Ishikawa (cell line): Measurements from ENCODE around the gene CIBAR2.

Experiments
- CEBPB ChIP-seq: IDR thresholded peaks from 2 replicates; pipeline ENCODE4 v1.6.1; 2012
- CREB1 ChIP-seq: IDR thresholded peaks from 2 replicates; pipeline ENCODE4 v1.6.1; 2012; ENCODE audit warnings: low read depth
- EGR1 ChIP-seq: IDR thresholded peaks from 2 replicates; pipeline ENCODE4 v1.6.1; 2012
- EP300 ChIP-seq: IDR thresholded peaks from 2 replicates; pipeline ENCODE4 v1.6.1; 2012; ENCODE audit warnings: borderline replicate concordance
- FOXM1 ChIP-seq: IDR thresholded peaks from 2 replicates; pipeline ENCODE4 v1.6.1; 2012; ENCODE audit warnings: low read depth, borderline replicate concordance
- NFIC ChIP-seq: IDR thresholded peaks from 2 replicates; pipeline ENCODE4 v1.6.1; 2012
- RAD21 ChIP-seq: IDR thresholded peaks from 2 replicates; pipeline ENCODE4 v1.6.1; 2012; ENCODE audit warnings: low read depth
- TAF1 ChIP-seq: IDR thresholded peaks from 2 replicates; pipeline ENCODE4 v1.6.1; 2012; ENCODE audit warnings: low read depth, mild to moderate bottlenecking
- TCF12 ChIP-seq: IDR thresholded peaks from 2 replicates; pipeline ENCODE4 v1.6.1; 2012; ENCODE audit warnings: low read depth
- TEAD4 ChIP-seq: IDR thresholded peaks from 2 replicates; pipeline ENCODE4 v1.6.1; 2012
- USF1 ChIP-seq: IDR thresholded peaks from 2 replicates; pipeline ENCODE4 v1.6.1; 2012
- YY1 ChIP-seq: IDR thresholded peaks from 2 replicates; pipeline ENCODE4 v1.6.1; 2012; ENCODE audit warnings: low read depth
- ZBTB7A ChIP-seq: IDR thresholded peaks from 2 replicates; pipeline ENCODE4 v1.6.1; 2012; ENCODE audit warnings: low read depth
- TF ChIP-seq, protein P1 (sequence below): IDR thresholded peaks from 2 replicates; pipeline ENCODE4 v1.6.1; 2012
- TF ChIP-seq, protein P2 (sequence below): IDR thresholded peaks from 2 replicates; pipeline ENCODE4 v1.6.1; 2012; ENCODE audit warnings: low read depth, mild to moderate bottlenecking

CIBAR2 gene

DNA sequence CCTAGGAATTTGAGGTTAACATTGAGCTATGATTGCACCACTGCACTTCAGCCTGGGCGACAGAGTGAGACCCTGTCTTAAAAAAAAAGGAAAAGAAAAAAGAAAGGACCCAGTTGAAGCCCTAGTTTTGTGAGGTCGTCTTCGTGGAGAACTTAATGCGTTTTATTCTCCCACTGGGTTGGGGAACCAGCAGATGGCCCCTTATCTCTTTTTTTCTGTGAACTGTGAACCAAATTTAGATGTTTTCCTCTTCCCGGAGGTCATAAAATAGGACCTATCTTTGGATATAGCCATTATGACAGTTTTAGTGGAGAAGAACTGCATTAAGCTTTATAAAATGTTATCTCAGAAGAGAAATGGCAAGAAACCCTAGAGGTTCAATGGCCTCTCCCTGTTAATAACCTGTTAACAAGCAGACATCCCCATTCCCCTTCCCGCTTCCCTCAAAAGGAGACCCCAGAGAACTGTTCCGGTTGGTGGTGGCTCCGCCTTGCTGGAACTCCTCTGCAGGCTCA lies 61.1 kb downstream of the CIBAR2 start:
- TF ChIP-seq TAF1, result no peak
- TF ChIP-seq, protein P1, sequence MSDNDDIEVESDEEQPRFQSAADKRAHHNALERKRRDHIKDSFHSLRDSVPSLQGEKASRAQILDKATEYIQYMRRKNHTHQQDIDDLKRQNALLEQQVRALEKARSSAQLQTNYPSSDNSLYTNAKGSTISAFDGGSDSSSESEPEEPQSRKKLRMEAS, result no peak
- TF ChIP-seq TEAD4, result no peak
- TF ChIP-seq CEBPB, result no peak
- TF ChIP-seq ZBTB7A, result no peak
- TF ChIP-seq NFIC, result no peak
- no peak for TF ChIP-seq EGR1
- no peak for TF ChIP-seq USF1
- TF ChIP-seq CREB1, result no peak
- TF ChIP-seq, protein P2, sequence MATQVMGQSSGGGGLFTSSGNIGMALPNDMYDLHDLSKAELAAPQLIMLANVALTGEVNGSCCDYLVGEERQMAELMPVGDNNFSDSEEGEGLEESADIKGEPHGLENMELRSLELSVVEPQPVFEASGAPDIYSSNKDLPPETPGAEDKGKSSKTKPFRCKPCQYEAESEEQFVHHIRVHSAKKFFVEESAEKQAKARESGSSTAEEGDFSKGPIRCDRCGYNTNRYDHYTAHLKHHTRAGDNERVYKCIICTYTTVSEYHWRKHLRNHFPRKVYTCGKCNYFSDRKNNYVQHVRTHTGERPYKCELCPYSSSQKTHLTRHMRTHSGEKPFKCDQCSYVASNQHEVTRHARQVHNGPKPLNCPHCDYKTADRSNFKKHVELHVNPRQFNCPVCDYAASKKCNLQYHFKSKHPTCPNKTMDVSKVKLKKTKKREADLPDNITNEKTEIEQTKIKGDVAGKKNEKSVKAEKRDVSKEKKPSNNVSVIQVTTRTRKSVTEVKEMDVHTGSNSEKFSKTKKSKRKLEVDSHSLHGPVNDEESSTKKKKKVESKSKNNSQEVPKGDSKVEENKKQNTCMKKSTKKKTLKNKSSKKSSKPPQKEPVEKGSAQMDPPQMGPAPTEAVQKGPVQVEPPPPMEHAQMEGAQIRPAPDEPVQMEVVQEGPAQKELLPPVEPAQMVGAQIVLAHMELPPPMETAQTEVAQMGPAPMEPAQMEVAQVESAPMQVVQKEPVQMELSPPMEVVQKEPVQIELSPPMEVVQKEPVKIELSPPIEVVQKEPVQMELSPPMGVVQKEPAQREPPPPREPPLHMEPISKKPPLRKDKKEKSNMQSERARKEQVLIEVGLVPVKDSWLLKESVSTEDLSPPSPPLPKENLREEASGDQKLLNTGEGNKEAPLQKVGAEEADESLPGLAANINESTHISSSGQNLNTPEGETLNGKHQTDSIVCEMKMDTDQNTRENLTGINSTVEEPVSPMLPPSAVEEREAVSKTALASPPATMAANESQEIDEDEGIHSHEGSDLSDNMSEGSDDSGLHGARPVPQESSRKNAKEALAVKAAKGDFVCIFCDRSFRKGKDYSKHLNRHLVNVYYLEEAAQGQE, result no peak
- TF ChIP-seq FOXM1, result no peak
- TF ChIP-seq RAD21, result no peak
- TF ChIP-seq TCF12, result no peak
- no peak for TF ChIP-seq EP300
- no peak for TF ChIP-seq YY1

GRCh38 chr16:85049706-85050305 lies 62.5 kb downstream of the CIBAR2 start:
- TF ChIP-seq TAF1, result no peak
- TF ChIP-seq, protein P2, result no peak
- no peak for TF ChIP-seq EGR1
- TF ChIP-seq FOXM1, result no peak
- TF ChIP-seq TCF12, result no peak
- no peak for TF ChIP-seq CREB1

DNA sequence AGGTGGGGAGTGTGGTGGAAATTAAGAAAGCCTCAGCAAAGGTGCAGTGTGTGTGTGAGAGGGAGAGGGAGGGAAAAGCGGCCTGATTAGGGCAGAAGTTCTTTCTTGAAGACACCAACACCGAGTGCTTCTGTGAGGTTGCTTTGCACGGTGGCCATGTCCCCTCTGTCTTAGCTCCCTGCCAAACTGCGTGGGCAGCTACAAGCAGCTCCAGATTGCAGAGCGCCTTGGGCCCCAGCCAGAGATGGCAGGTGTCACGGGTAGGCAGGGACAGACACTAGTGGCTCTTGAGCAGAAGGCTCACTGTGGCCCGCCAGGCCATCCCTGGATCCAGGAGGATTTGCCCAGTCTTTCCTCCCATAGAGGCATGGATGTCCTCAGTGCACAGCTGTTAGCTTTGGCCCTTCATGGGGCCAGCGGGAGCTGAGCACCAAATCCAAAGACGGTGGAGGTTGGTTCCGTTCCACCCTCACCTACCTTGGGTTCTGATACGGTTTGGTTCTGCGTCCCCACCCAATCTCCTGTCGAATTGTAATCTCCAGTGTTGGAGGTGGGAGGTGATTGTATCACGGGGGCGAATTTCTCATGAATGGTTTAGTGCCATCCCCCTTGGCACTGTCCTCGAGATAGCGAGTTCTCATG lies 63.2 kb downstream of the CIBAR2 start:
- TF ChIP-seq, protein P2, result no peak
